Measurements from ENCODE around the gene GPRIN2. TPM values are rescaled to one million over a fixed set of nuclear protein-coding genes. Genes with fewer than 3 reads are reported as not detected.
A peak's percentile ranks its signal among the peaks of the same experiment; 100 is the strongest.

Gene GPRIN2
- total and polyA plus RNA-seq, 4 donors = 17.7 to 36.5 (median 29.1) TPM

DNA sequence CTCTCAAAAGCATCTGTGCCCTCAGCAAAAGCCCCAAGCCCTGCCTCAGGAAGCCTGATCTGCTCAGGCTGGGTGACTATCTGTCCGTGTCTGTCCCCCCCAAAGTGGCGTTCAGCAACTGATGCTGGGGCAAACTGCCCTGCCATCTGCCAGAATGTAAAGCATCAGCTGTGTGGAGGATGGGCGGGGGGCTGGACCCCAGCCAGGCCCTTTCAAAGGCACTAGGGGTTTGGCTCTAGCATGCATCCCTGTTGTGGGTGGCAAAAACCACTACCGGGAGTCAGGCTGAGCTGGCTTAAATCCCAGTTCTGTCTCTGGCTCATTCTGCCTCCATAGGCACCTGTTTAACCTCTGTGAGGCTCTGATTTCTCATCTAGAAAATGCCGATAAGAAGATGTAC is 35.5 kb downstream of the GPRIN2 start:
- Histone ChIP-seq H3K27me3 (ENCODE audit: control insufficient read depth in 3 of 3, insufficient read depth in 3 of 3, low read length in 2 of 3) (no peaks in the 10 kb centered on the region), H3K36me3 (ENCODE audit: control insufficient read depth in 4 of 4, insufficient read depth in 4 of 4, low read length in 4 of 4) (no peaks in the 10 kb centered on the region), H3K9ac (ENCODE audit: insufficient read depth in 1 of 2, low read length in 2 of 2) (no peak overlapping the region), H3K4me1 (ENCODE audit: control insufficient read depth in 5 of 5, insufficient read depth in 5 of 5, low read length in 5 of 5) (peaks cover 0 to 27% (median 18%) of the 10 kb centered on the region in 5 donors), H3K27ac (ENCODE audit: low read depth in 1 of 2, low read length in 1 of 2) (no peak overlapping the region), H3K4me3 (no peak overlapping the region), H3K9me3 (ENCODE audit: control insufficient read depth in 4 of 4, insufficient read depth in 3 of 4, low read length in 3 of 4) (no peaks in the 10 kb centered on the region)
- DNase-seq (peak in 1 of 3 donors; percentile 24), ATAC-seq (ENCODE audit: insufficient read depth, low FRiP score) (no peak)
- TF ChIP-seq, protein P1, sequence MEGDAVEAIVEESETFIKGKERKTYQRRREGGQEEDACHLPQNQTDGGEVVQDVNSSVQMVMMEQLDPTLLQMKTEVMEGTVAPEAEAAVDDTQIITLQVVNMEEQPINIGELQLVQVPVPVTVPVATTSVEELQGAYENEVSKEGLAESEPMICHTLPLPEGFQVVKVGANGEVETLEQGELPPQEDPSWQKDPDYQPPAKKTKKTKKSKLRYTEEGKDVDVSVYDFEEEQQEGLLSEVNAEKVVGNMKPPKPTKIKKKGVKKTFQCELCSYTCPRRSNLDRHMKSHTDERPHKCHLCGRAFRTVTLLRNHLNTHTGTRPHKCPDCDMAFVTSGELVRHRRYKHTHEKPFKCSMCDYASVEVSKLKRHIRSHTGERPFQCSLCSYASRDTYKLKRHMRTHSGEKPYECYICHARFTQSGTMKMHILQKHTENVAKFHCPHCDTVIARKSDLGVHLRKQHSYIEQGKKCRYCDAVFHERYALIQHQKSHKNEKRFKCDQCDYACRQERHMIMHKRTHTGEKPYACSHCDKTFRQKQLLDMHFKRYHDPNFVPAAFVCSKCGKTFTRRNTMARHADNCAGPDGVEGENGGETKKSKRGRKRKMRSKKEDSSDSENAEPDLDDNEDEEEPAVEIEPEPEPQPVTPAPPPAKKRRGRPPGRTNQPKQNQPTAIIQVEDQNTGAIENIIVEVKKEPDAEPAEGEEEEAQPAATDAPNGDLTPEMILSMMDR (IDR thresholded peaks at IDR 0.05; ENCODE audit: control extremely low read depth, extremely low read depth) = no peak
- 70 to 83% methylated on average over 5 of the region's 5 CpGs for WGBS, 2 donors

DNA sequence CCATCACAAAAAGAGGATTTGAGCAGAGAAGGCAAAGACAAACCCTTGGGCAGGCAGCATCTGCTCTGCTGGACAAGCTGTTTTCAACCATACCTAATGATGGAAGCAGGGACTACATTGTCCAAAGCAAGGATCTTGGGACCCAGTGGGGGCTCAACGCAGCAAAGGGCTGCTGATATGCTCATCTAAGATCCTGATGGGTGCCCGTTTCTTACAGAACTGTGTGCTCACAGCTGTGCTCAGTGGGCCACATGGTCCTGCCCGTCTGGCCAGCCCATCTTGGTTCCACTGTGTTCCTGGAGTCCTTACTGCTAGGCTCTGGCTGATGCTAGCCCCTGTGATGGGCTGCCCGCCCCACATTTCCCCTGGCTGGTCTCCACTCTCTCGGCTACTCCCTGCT is 36.1 kb downstream of the GPRIN2 start:
- Histone ChIP-seq H3K36me3 (ENCODE audit: control insufficient read depth in 4 of 4, insufficient read depth in 4 of 4, low read length in 4 of 4) (no peaks in the 10 kb centered on the region), H3K27ac (ENCODE audit: low read depth in 1 of 2, low read length in 1 of 2) (no peak overlapping the region), H3K27me3 (ENCODE audit: control insufficient read depth in 3 of 3, insufficient read depth in 3 of 3, low read length in 2 of 3) (no peaks in the 10 kb centered on the region), H3K9ac (ENCODE audit: insufficient read depth in 1 of 2, low read length in 2 of 2) (no peak overlapping the region), H3K4me1 (ENCODE audit: control insufficient read depth in 5 of 5, insufficient read depth in 5 of 5, low read length in 5 of 5) (peaks cover 0 to 32% (median 14%) of the 10 kb centered on the region in 5 donors), H3K9me3 (ENCODE audit: control insufficient read depth in 4 of 4, insufficient read depth in 3 of 4, low read length in 3 of 4) (no peaks in the 10 kb centered on the region), H3K4me3 (no peak overlapping the region)
- DNase-seq = peak in 1 of 3 donors; percentile 13
- 87 to 93% methylated on average over 5 of the region's 5 CpGs for WGBS, 2 donors
- TF ChIP-seq, protein P1 (IDR thresholded peaks at IDR 0.05; ENCODE audit: control extremely low read depth, extremely low read depth) = no peak
- ATAC-seq (ENCODE audit: insufficient read depth, low FRiP score) = no peak

DNA sequence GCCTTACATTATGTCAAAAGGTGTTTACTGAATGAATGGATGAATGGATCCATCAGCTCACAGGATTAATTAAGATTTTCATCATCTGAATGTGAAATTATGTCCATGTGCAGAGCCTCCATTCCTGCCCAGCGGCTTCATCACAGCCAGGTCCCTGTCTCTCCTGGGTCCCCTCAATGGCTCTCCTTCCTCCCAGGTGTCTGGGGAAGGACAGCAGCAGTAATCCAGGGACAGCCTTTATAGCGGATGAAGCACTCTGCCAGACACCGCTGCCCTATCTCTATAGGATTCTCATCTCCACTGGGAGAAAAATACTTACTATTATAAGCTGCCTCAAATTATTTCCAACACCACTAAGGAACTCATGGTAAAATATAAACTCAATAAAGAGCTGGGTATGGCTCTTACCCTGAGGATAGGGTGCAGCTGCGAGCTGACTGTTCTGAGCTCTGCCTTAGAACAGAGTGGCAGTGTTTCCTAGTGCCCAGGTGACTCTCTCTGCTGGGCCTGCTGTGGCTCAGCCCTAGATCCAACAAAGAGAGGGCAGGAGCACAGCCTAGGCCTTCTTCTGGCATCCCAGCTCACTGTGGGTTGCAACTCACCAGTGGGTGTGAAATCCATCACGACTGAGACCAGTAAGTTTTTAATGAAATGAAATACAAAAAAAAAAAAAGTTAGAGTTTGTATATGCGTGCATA is 38.3 kb downstream of the GPRIN2 start:
- H3K9me3 ChIP-seq (ENCODE audit: control insufficient read depth in 4 of 4, insufficient read depth in 3 of 4, low read length in 3 of 4) = no peaks in the 10 kb centered on the region
- no peak overlapping the region for H3K9ac ChIP-seq (ENCODE audit: insufficient read depth in 1 of 2, low read length in 2 of 2)
- WGBS, 2 donors = 94 to 96% methylated on average over 6 of the region's 6 CpGs
- H3K4me3 ChIP-seq = no peak overlapping the region
- H3K27ac ChIP-seq (ENCODE audit: low read depth in 1 of 2, low read length in 1 of 2) = no peak overlapping the region
- ATAC-seq (ENCODE audit: insufficient read depth, low FRiP score) (no peak), DNase-seq (peak in 1 of 3 donors; percentile 13)
- H3K27me3 ChIP-seq (ENCODE audit: control insufficient read depth in 3 of 3, insufficient read depth in 3 of 3, low read length in 2 of 3) = no peaks in the 10 kb centered on the region
- TF ChIP-seq, protein P1 (IDR thresholded peaks at IDR 0.05; ENCODE audit: control extremely low read depth, extremely low read depth) = no peak
- H3K4me1 ChIP-seq (ENCODE audit: control insufficient read depth in 5 of 5, insufficient read depth in 5 of 5, low read length in 5 of 5) = peaks cover 0 to 21% (median 3%) of the 10 kb centered on the region in 5 donors
- no peaks in the 10 kb centered on the region for H3K36me3 ChIP-seq (ENCODE audit: control insufficient read depth in 4 of 4, insufficient read depth in 4 of 4, low read length in 4 of 4)
